Cardiac muscle cell (in vitro differentiated cells and primary cell): ENCODE data around the gene PPT1. TPM values are rescaled to one million over a fixed set of nuclear protein-coding genes. Genes with fewer than 3 reads are reported as not detected.

Source experiments
- DNase-seq, 2 donors: peaks; one replicate each; pipeline versions ENCODE4 v3.0.0 to v3.0.0-alpha.2; 2010 to 2017; ENCODE audit warnings: low read depth in 1 of 2, low spot score in 1 of 2
- H3K27ac ChIP-seq: fragments of 200-600 bp; sonication (generic); 2 replicates; pipeline ENCODE4 v1.5.1; 2016
- H3K27me3 ChIP-seq: fragments of 200-600 bp; sonication (generic); 2 replicates; pipeline ENCODE4 v1.6.0; 2016; ENCODE audit warnings: control low read depth
- H3K36me3 ChIP-seq: fragments of 200-600 bp; sonication (generic); 2 replicates; pipeline ENCODE4 v1.5.1; 2016; ENCODE audit warnings: control low read depth
- H3K4me1 ChIP-seq: fragments of 200-600 bp; sonication (generic); 2 replicates; pipeline ENCODE4 v1.8.1; 2017; ENCODE audit warnings: low read depth, mild to moderate bottlenecking, mixed run types
- H3K4me3 ChIP-seq: fragments of 200-600 bp; sonication (generic); 2 replicates; pipeline ENCODE4 v1.5.1; 2016; ENCODE audit warnings: mild to moderate bottlenecking
- H3K9me3 ChIP-seq: fragments of 200-600 bp; sonication (generic); 2 replicates; pipeline ENCODE4 v1.5.1; 2017; ENCODE audit warnings: low read depth, mild to moderate bottlenecking, control low read depth
- polyA plus RNA-seq: library from polyadenylated mRNA; unstranded; fragments of >200 nt; fragmentation: Nextera tagmentation; extraction: Ambion mirVana; gene quantifications from 2 replicates; pipeline ENCODE4 v1.2.1, GENCODE V29; 2016
- total RNA-seq: library from RNA; depleted of rRNA; stranded (reverse); fragments of >200 nt; gene quantifications from 2 replicates; pipeline ENCODE4 v1.2.3, GENCODE V29; 2016
- TF ChIP-seq, protein P1 (sequence below): IDR thresholded peaks from 2 replicates; pipeline ENCODE4 v1.5.1; 2012; ENCODE audit warnings: low read depth, mild to moderate bottlenecking, low read length

PPT1 gene
- total and polyA plus RNA-seq, 2 experiments from 2014 or later = 18.5 to 52.0 TPM

DNA sequence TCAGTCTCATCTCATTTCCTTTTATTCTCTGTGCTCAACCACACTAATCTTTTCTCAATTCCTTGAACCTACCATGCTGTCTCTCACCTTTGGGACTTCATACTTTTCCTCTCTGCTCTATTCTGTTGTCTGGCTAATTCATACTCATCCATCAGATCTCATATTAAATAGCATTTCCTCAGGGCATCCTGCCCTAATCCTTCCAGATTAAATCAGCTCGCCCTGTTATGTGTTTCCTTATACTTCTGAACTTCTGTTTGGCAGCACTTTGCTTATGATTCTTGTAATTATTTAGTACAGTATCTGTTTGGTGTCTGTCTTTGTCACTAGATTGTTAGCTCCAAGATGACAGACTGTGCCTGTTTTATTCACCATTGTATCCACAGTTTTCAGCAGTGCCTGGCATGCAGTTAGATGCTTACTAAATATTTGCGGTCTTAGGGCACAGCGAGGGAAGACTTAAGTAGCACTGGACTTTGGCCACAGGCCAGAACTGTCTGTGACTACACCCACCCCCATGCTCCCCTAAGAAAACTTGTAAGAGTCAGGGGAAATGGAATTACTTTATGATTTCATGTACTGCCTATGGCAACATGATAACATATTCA is 66.4 kb downstream of the PPT1 start:
- H3K4me1 ChIP-seq = no peaks in the 10 kb centered on the region
- no peaks in the 10 kb centered on the region for H3K36me3 ChIP-seq
- peaks cover 18% of the 10 kb centered on the region for H3K27me3 ChIP-seq
- H3K27ac ChIP-seq = no peak overlapping the region
- TF ChIP-seq, protein P1, sequence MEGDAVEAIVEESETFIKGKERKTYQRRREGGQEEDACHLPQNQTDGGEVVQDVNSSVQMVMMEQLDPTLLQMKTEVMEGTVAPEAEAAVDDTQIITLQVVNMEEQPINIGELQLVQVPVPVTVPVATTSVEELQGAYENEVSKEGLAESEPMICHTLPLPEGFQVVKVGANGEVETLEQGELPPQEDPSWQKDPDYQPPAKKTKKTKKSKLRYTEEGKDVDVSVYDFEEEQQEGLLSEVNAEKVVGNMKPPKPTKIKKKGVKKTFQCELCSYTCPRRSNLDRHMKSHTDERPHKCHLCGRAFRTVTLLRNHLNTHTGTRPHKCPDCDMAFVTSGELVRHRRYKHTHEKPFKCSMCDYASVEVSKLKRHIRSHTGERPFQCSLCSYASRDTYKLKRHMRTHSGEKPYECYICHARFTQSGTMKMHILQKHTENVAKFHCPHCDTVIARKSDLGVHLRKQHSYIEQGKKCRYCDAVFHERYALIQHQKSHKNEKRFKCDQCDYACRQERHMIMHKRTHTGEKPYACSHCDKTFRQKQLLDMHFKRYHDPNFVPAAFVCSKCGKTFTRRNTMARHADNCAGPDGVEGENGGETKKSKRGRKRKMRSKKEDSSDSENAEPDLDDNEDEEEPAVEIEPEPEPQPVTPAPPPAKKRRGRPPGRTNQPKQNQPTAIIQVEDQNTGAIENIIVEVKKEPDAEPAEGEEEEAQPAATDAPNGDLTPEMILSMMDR = no peak
- H3K9me3 ChIP-seq = no peaks in the 10 kb centered on the region
- DNase-seq = peak in 1 of 2 donors; percentile 57
- no peak overlapping the region for H3K4me3 ChIP-seq

DNA sequence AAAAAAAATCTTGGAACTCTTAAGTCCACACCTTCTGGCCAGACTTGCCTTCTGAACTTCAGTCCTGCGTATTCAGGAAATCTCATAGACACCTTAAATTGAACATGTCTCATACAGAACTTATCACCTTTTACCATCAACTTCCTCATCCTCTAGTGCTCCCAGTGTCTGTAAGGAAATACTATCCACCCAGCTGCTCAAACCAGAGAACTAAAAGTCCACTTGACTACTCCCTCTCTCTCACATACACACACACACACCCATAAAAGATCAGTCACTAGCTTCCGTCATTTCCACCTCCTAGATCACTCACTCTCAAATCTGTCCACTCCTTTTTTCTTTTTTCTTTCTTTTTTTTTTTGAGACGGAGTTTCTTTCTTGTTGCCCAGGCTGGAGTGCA is 67.4 kb downstream of the PPT1 start:
- H3K27ac ChIP-seq = no peak overlapping the region
- no peaks in the 10 kb centered on the region for H3K4me1 ChIP-seq
- DNase-seq = no peak
- H3K27me3 ChIP-seq = peaks cover 18% of the 10 kb centered on the region
- TF ChIP-seq, protein P1 = no peak
- no peak overlapping the region for H3K4me3 ChIP-seq
- H3K36me3 ChIP-seq = no peaks in the 10 kb centered on the region
- H3K9me3 ChIP-seq = no peaks in the 10 kb centered on the region

DNA sequence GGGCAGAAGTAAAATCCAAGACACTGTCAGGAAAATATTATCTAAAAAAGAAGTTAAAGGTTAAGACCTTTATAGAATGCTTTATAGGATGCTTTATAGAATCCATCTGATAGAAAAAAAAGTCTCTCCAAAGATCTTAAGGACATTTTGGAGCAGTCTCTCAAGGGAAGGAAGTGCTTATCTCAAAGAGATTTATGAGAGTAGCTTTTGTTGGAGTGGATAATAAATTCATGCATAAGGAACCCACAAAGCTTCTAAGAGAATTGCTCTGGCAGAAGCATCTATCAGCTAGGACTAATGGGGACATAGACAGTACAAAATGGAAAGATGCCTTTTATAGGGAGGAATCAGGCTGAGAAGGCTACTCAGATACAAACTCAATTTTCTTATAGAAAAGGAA is 69.4 kb downstream of the PPT1 start:
- no peaks in the 10 kb centered on the region for H3K4me1 ChIP-seq
- peaks cover 2% of the 10 kb centered on the region for H3K9me3 ChIP-seq
- no peaks in the 10 kb centered on the region for H3K36me3 ChIP-seq
- no peak for DNase-seq
- H3K27ac ChIP-seq = no peak overlapping the region
- peaks cover 18% of the 10 kb centered on the region for H3K27me3 ChIP-seq
- TF ChIP-seq, protein P1 = no peak
- no peak overlapping the region for H3K4me3 ChIP-seq

DNA sequence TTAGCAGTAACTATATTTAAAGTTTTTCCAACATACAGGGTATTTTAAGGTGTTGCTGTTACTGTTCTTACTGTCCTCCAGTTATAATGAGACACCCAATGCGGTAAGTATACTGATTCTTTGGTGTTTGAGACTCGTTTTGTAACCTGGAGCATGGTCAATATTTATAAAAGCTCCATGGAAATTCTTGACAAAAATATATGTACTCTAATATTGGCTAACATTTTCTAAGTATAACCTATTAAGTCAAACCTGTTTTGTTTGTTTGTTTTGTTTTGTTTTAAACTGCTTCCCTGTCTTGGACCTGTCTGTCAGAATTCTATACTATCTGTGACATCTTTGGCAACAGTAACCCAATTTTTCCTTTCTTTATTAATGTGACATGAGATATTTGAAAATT is 72.4 kb downstream of the PPT1 start:
- H3K9me3 ChIP-seq = peaks cover 2% of the 10 kb centered on the region
- peaks cover 12% of the 10 kb centered on the region for H3K27me3 ChIP-seq
- TF ChIP-seq, protein P1 = no peak
- no peak for DNase-seq
- no peak overlapping the region for H3K4me3 ChIP-seq
- H3K36me3 ChIP-seq = no peaks in the 10 kb centered on the region
- H3K4me1 ChIP-seq = no peaks in the 10 kb centered on the region
- H3K27ac ChIP-seq = no peak overlapping the region

DNA sequence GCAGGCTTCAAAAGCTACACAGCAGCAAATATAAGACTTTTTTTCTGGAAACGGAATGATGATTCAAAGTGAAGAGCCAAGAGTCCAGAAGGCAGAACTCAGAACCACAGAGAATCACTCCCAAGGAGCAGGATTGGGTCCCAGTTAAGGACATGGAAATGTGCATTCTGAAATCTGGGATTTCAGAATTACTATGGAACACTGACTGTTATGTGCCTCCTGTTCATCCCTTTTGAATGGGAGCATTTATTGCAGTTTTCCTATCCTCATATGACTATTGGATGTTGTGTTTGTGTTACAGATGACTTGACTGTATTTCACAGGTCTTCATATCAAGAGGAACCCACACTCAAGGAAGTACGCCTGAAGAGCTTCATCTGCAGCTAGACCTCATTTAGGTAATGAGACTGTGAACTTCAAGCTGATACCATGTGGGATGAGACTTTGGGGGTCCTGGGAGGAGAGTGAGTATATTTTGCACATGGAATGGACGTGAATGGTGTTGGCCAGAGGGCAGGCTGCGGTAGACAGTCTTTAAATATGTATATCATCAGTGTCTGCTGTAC is 73.6 kb downstream of the PPT1 start:
- Histone ChIP-seq H3K27ac (no peak overlapping the region), H3K27me3 (peaks cover 11% of the 10 kb centered on the region), H3K4me3 (no peak overlapping the region), H3K36me3 (no peaks in the 10 kb centered on the region), H3K9me3 (peaks cover 2% of the 10 kb centered on the region), H3K4me1 (no peaks in the 10 kb centered on the region)
- DNase-seq = no peak
- TF ChIP-seq, protein P1 = no peak

Other genes starting within 250 kb of the PPT1 start
- gene TRIT1, start 213.7 kb downstream of the PPT1 start, total RNA-seq = 9.6 and 13.5 TPM in 2 replicates
- 10.8 and 14.1 TPM in 2 replicates for gene TRIT1, start 213.7 kb downstream of the PPT1 start, polyA plus RNA-seq
- 8.1 and 11.1 TPM in 2 replicates for gene MYCL, start 195.3 kb downstream of the PPT1 start, total RNA-seq
- gene MYCL, start 195.3 kb downstream of the PPT1 start, polyA plus RNA-seq = 3.9 and 5.5 TPM in 2 replicates
- 0.88 TPM in 1 of 2 replicates, not detected in the other for gene MFSD2A, start 142.1 kb downstream of the PPT1 start, total RNA-seq
- 1.0 TPM in 1 of 2 replicates, not detected in the other for gene MFSD2A, start 142.1 kb downstream of the PPT1 start, polyA plus RNA-seq
- gene CAP1, start 56.5 kb downstream of the PPT1 start, total RNA-seq = 64.2 and 81.2 TPM in 2 replicates
- gene CAP1, start 56.5 kb downstream of the PPT1 start, polyA plus RNA-seq = 92.3 and 92.8 TPM in 2 replicates
- gene RLF, start 64.1 kb upstream of the PPT1 start, total RNA-seq = 19.0 and 27.5 TPM in 2 replicates
- gene RLF, start 64.1 kb upstream of the PPT1 start, polyA plus RNA-seq = 6.7 and 13.6 TPM in 2 replicates
- not detected in 2 replicates for gene TMCO2, start 150.7 kb upstream of the PPT1 start, total RNA-seq
- gene TMCO2, start 150.7 kb upstream of the PPT1 start, polyA plus RNA-seq = not detected in 2 replicates
- 8.4 and 15.0 TPM in 2 replicates for gene ZMPSTE24, start 161.0 kb upstream of the PPT1 start, total RNA-seq
- 9.8 and 24.0 TPM in 2 replicates for gene ZMPSTE24, start 161.0 kb upstream of the PPT1 start, polyA plus RNA-seq
- 2.9 and 3.4 TPM in 2 replicates for gene COL9A2, start 220.0 kb upstream of the PPT1 start, total RNA-seq
- gene COL9A2, start 220.0 kb upstream of the PPT1 start, polyA plus RNA-seq = 5.9 and 7.2 TPM in 2 replicates